Brain microvascular endothelial cell (primary cell): ENCODE results near the gene TRPC4.
"Not testable (repeated sequence)": the region's sequence is repeated elsewhere in the genome, so short reads cannot be mapped to it uniquely, and the experiment has no call there.

Source experiments
- DNase-seq: peaks from one replicate; pipeline ENCODE4 v3.0.0-alpha.2; 2020
- H3K27ac ChIP-seq: fragments of 250-450 bp; sonication (Bioruptor Pico); 2 replicates; pipeline ENCODE4 v1.5.1; 2020; ENCODE audit warnings: mild to moderate bottlenecking, moderate library complexity
- H3K27me3 ChIP-seq: fragments of 250-450 bp; sonication (Bioruptor Pico); replicated peaks from 2 replicates; pipeline ENCODE4 v1.5.1; 2020; ENCODE audit warnings: mild to moderate bottlenecking
- H3K36me3 ChIP-seq: fragments of 250-450 bp; sonication (Bioruptor Pico); replicated peaks from 2 replicates; pipeline ENCODE4 v1.5.1; 2020; ENCODE audit warnings: mild to moderate bottlenecking
- H3K4me3 ChIP-seq: 2 replicates; pipeline ENCODE4 v1.5.1; 2011; ENCODE audit warnings: low read depth, mild to moderate bottlenecking, control low read depth, low read length, moderate library complexity
- in situ Hi-C: cut with HindIII; loops from 2 replicates; pipeline ENCODE4 v1.10.0; 2017; ENCODE audit warnings: low sequenced_read_pairs, low pct_ligation_motif_present
- TF ChIP-seq, protein P1 (sequence below): IDR thresholded peaks from 2 replicates; pipeline ENCODE4 v1.5.1; 2011; ENCODE audit warnings: low read depth, mild to moderate bottlenecking, moderate library complexity, low read length, control low read depth, inconsistent platforms; ENCODE audit errors: missing control alignments

Gene TRPC4

GRCh38 chr13:37833411-37833810 lies 36.2 kb downstream of the TRPC4 start:
- DNase-seq: no peak
- TF ChIP-seq, protein P1, sequence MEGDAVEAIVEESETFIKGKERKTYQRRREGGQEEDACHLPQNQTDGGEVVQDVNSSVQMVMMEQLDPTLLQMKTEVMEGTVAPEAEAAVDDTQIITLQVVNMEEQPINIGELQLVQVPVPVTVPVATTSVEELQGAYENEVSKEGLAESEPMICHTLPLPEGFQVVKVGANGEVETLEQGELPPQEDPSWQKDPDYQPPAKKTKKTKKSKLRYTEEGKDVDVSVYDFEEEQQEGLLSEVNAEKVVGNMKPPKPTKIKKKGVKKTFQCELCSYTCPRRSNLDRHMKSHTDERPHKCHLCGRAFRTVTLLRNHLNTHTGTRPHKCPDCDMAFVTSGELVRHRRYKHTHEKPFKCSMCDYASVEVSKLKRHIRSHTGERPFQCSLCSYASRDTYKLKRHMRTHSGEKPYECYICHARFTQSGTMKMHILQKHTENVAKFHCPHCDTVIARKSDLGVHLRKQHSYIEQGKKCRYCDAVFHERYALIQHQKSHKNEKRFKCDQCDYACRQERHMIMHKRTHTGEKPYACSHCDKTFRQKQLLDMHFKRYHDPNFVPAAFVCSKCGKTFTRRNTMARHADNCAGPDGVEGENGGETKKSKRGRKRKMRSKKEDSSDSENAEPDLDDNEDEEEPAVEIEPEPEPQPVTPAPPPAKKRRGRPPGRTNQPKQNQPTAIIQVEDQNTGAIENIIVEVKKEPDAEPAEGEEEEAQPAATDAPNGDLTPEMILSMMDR: no peak
- no peaks in the 10 kb centered on the region for H3K27me3 ChIP-seq
- H3K4me3 ChIP-seq: no peak overlapping the region
- peaks cover 7% of the 10 kb centered on the region for H3K36me3 ChIP-seq
- in situ Hi-C loops: no loop called here
- no peak overlapping the region for H3K27ac ChIP-seq

DNA sequence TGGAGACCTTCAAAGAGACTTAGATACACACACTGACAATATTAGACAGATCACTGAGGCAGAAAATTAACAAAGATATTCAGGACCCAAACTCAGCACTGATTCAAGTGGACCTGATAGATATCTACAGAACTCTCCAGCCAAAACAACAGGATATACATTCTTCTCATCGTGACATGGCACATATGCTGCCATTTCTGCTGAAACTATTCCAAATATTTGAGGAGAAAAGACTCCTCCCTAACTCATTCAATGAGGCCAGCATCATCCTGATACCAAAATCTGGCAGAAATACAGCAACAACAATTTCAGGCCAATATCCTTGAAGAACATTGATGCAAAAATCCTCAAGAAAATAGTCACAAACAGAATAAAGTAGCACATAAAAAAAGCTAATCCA lies 53.3 kb downstream of the TRPC4 start:
- Histone ChIP-seq H3K27me3 (no peaks in the 10 kb centered on the region), H3K27ac (no peak overlapping the region), H3K4me3 (no peak overlapping the region), H3K36me3 (no peaks in the 10 kb centered on the region)
- DNase-seq: peak; percentile 16
- TF ChIP-seq, protein P1: no peak
- in situ Hi-C loops: no loop called here

- H3K27me3 ChIP-seq: no peaks in the 10 kb centered on the region
- in situ Hi-C loops: no loop called here
- TF ChIP-seq, protein P1: no peak
- H3K4me3 ChIP-seq: no peak overlapping the region
- peak; percentile 31 for DNase-seq
- peak overlapping the region; percentile 9 for H3K27ac ChIP-seq
- H3K36me3 ChIP-seq: no peaks in the 10 kb centered on the region
Observed at GRCh38 chr13:37811441-37811840, 58.1 kb downstream of the TRPC4 start.

DNA sequence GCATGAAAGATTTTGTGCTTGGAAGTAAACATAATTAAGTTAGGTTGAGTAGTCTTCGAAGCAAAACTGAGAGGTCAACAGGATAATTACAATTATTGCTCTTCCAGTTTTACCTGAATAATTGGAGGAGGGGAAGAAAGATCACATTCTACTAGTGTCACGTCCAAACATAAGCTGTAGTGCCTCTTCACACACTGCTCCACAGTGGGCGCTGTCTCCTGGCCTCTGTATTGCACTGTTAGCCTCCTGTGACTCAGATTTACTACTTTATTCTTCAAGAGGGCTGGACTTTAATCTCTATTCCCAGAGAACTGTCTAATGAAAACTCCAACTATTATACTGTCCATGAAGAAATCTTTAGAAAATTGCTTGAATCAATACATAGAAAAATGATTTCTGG lies 62.9 kb downstream of the TRPC4 start:
- H3K36me3 ChIP-seq: no peaks in the 10 kb centered on the region
- no peak for DNase-seq
- H3K27ac ChIP-seq: no peak overlapping the region
- in situ Hi-C loops: no loop called here
- TF ChIP-seq, protein P1: peak; percentile 39
- no peak overlapping the region for H3K4me3 ChIP-seq
- H3K27me3 ChIP-seq: no peaks in the 10 kb centered on the region

- in situ Hi-C loops: no loop called here
- Histone ChIP-seq H3K36me3 (no peaks in the 10 kb centered on the region), H3K4me3 (no peak overlapping the region), H3K27ac (no peak overlapping the region), H3K27me3 (no peaks in the 10 kb centered on the region)
- no peak for DNase-seq
- TF ChIP-seq, protein P1: no peak
Observed at GRCh38 chr13:37797631-37798030, 71.9 kb downstream of the TRPC4 start.

- DNase-seq, H3K4me3 ChIP-seq, H3K36me3 ChIP-seq, H3K27me3 ChIP-seq, in situ Hi-C loops, H3K27ac ChIP-seq: not testable (repeated sequence)
Observed at GRCh38 chr13:37796795-37797194, 72.8 kb downstream of the TRPC4 start.

DNA sequence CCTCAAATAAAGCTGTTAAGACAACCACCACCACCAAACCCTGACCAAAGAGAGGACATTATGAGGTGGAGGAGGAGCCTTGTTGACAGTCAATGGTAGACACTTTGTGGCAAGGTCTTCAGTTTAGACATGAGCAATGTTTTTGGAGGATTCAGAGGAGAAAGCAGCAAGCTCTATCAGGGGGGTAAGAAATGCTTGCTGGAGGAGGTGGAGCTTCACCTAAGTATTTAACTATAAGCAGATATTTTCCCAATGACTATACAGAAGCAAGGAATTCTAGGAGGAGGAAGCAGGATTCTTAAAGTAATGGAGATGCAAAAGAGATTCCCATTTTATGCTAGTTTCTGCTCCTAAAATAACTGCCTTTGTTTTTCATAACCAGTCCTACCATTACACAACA lies 74.2 kb downstream of the TRPC4 start:
- Histone ChIP-seq H3K4me3 (no peak overlapping the region), H3K36me3 (no peaks in the 10 kb centered on the region), H3K27ac (no peak overlapping the region), H3K27me3 (no peaks in the 10 kb centered on the region)
- TF ChIP-seq, protein P1: no peak
- no peak for DNase-seq
- in situ Hi-C loops: no loop called here
